A673 (cell line): Measurements from ENCODE around the gene TRDMT1. TPM values are rescaled to one million over a fixed set of nuclear protein-coding genes. Genes with fewer than 3 reads are reported as not detected.

Experiments used
- BruUV-seq: library from RNA; stranded (reverse); fragments of 400-500 nt; replicated peaks from 2 replicates; lab custom pipeline; 2021; lab: Mats Ljungman, UMichigan
- CTCF ChIA-PET: fragments of 300-600 bp; sonication (Branson Sonifier 250); formaldehyde crosslinking; loops from one replicate; lab custom pipeline; 2022; ENCODE audit warnings: antibody characterized with exemption; lab: Charles Lee
- POLR2A ChIA-PET: fragments of 300-600 bp; sonication (Branson Sonifier 250); formaldehyde crosslinking; loops from one replicate; lab custom pipeline; 2022; ENCODE audit warnings: antibody characterized with exemption; ENCODE audit not compliant: low non-redundant PET; lab: Charles Lee
- DNase-seq: peaks from one replicate; pipeline ENCODE4 v3.0.0-alpha.2; 2015; ENCODE audit warnings: low spot score
- H3K27ac ChIP-seq: fragments of 200-600 bp; sonication (generic); 2 replicates; pipeline ENCODE4 v1.5.1; 2016; ENCODE audit warnings: mixed run types, low read depth, mild to moderate bottlenecking, mixed read lengths, antibody characterized with exemption, low read length; ENCODE audit not compliant: poor library complexity, severe bottlenecking
- H3K27me3 ChIP-seq: fragments of 200-600 bp; sonication (generic); replicated peaks from 2 replicates; pipeline ENCODE4 v1.6.1; 2017; ENCODE audit warnings: mixed run types, low read depth, mild to moderate bottlenecking, mixed read lengths, antibody characterized with exemption, low read length; ENCODE audit not compliant: insufficient read depth, poor library complexity
- H3K36me3 ChIP-seq: fragments of 200-600 bp; sonication (generic); 2 replicates; pipeline ENCODE4 v1.6.1; 2016; ENCODE audit warnings: mixed run types, mild to moderate bottlenecking, mixed read lengths, antibody characterized with exemption, low read length; ENCODE audit not compliant: insufficient read depth, poor library complexity, severe bottlenecking
- H3K4me1 ChIP-seq: fragments of 200-600 bp; sonication (generic); 2 replicates; pipeline ENCODE4 v1.6.1; 2017; ENCODE audit warnings: mixed run types, mild to moderate bottlenecking, mixed read lengths, antibody characterized with exemption, low read length; ENCODE audit not compliant: insufficient read depth, poor library complexity, severe bottlenecking
- H3K4me3 ChIP-seq: fragments of 200-600 bp; sonication (generic); 2 replicates; pipeline ENCODE4 v1.5.1; 2016; ENCODE audit warnings: low read depth, mixed run types, mild to moderate bottlenecking, mixed read lengths, low read length; ENCODE audit not compliant: poor library complexity, severe bottlenecking
- H3K9me3 ChIP-seq: fragments of 200-600 bp; sonication (generic); 2 replicates; pipeline ENCODE4 v1.6.1; 2016; ENCODE audit warnings: mixed run types, low read depth, mild to moderate bottlenecking, mixed read lengths, antibody characterized with exemption, low read length; ENCODE audit not compliant: poor library complexity, severe bottlenecking
- CTCF ChIP-seq: fragments of 300-800, 200-600 bp; sonication (generic); conservative IDR thresholded peaks from 2 replicates; pipeline ENCODE4 v1.5.1; 2017; ENCODE audit warnings: low read depth, mild to moderate bottlenecking, antibody characterized with exemption, low read length, moderate library complexity, mixed read lengths
- EZH2 ChIP-seq: fragments of 200-600 bp; sonication (generic); IDR thresholded peaks from 2 replicates; pipeline ENCODE4 v1.6.1; 2017; ENCODE audit warnings: borderline replicate concordance, low read depth, mild to moderate bottlenecking, mixed read lengths, antibody characterized with exemption, low read length; ENCODE audit not compliant: poor library complexity, severe bottlenecking
- intact Hi-C: fragments of 100-400 bp; cut with micrococcal nuclease; formaldehyde crosslinking; loops from one replicate; pipeline ENCODE4 v1.10.0; 2022; ENCODE audit not compliant: unreplicated experiment
- total RNA-seq: library from RNA; stranded (reverse); gene quantifications from 2 replicates; pipeline ENCODE4 v1.2.3, GENCODE V29; 2021

Gene TRDMT1
- total RNA-seq, 1 experiment from 2014 or later: 14.0 TPM

DNA sequence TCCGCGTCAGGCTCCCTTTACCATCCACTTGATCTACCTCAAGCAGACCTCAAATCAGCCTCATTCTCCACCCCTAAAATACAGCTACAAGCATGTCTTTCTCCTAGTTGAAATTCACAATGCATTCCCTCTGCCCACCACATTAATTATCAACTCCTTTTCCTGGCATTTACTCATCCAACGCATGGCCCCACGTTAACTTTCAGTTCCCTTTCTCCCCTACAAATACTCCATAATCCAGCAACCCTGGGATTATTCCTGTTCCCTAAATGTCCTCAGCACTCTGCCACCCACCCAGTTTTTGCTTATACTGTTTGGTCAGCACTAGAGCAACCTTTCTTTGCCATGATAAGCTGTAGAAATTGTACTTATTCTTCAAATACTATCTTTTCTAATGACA, 20.9 kb upstream of the TRDMT1 start:
- H3K4me3 ChIP-seq: no peak overlapping the region
- H3K4me1 ChIP-seq: peaks cover 49% of the 10 kb centered on the region
- no peaks in the 10 kb centered on the region for H3K36me3 ChIP-seq
- intact Hi-C loops: no loop called here
- no TSS peak for BruUV-seq
- no peaks in the 10 kb centered on the region for H3K27me3 ChIP-seq
- no peak overlapping the region for H3K27ac ChIP-seq
- DNase-seq: no peak
- no peaks in the 10 kb centered on the region for H3K9me3 ChIP-seq
- ChIA-PET POLR2A (no interaction called here), CTCF (no interaction called here)
- TF ChIP-seq EZH2 (no peak), CTCF (no peak)

DNA sequence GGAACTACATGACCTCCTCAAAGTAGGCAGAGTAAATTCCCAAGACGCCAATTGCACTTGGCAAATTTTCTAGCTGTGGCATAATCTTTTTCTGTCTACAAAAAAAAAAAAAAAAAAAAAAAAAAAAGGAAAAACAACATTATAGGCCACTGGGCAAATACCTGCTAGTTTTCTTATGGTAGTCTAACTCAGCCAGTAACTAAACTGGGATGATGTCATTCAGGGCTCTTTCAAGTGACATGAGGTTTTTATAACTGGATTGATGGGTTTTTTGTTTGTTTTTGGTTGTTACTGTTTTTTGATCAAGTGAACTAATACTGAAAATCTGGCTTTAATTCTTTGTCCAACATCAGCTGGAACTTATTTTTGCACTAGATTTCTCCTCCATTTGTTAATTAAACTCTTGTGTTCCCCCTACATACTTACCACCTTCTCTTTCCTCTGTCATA, 19.2 kb upstream of the TRDMT1 start:
- H3K36me3 ChIP-seq: no peaks in the 10 kb centered on the region
- peaks cover 55% of the 10 kb centered on the region for H3K4me1 ChIP-seq
- intact Hi-C loops: no loop called here
- no peak for DNase-seq
- no peak overlapping the region for H3K4me3 ChIP-seq
- CTCF ChIA-PET: no interaction called here
- H3K9me3 ChIP-seq: no peaks in the 10 kb centered on the region
- H3K27ac ChIP-seq: peak overlapping the region; percentile 41
- no peaks in the 10 kb centered on the region for H3K27me3 ChIP-seq
- POLR2A ChIA-PET: no interaction called here
- TF ChIP-seq CTCF: no peak
- TF ChIP-seq EZH2: no peak
- BruUV-seq: no TSS peak

- CTCF ChIA-PET: no interaction called here
- Histone ChIP-seq H3K4me1 (peaks cover 69% of the 10 kb centered on the region), H3K4me3 (no peak overlapping the region), H3K9me3 (no peaks in the 10 kb centered on the region), H3K36me3 (no peaks in the 10 kb centered on the region), H3K27ac (peak overlapping the region; percentile 35), H3K27me3 (no peaks in the 10 kb centered on the region)
- POLR2A ChIA-PET: no interaction called here
- no peak for TF ChIP-seq EZH2
- TF ChIP-seq CTCF: no peak
- DNase-seq: peak; percentile 76
- intact Hi-C loops: no loop called here
- BruUV-seq: no TSS peak
Observed at GRCh38 chr10:17219024-17219423, 17.6 kb upstream of the TRDMT1 start.
